Measurements from ENCODE around the gene BCAS1.

BCAS1 gene

GRCh38 chr20:53930651-53931504 lies 139.5 kb downstream of the BCAS1 start:
- Mint-ChIP-seq H3K36me3 (no peaks in the 10 kb centered on the region), H3K4me3 (no peak overlapping the region), H3K27ac (no peak overlapping the region), H3K9me3 (no peaks in the 10 kb centered on the region), H3K4me1 (peaks cover 45% of the 10 kb centered on the region)
- no peak for ATAC-seq
- no peak for DNase-seq (ENCODE audit: low spot score in 2 of 2)

GRCh38 chr20:53929974-53930650 lies 140.3 kb downstream of the BCAS1 start:
- Mint-ChIP-seq H3K36me3 (no peaks in the 10 kb centered on the region), H3K9me3 (no peaks in the 10 kb centered on the region), H3K27ac (no peak overlapping the region), H3K4me3 (no peak overlapping the region), H3K4me1 (peaks cover 38% of the 10 kb centered on the region)
- ATAC-seq (peak; percentile 76), DNase-seq (ENCODE audit: low spot score in 2 of 2) (no peak)

GRCh38 chr20:53929399-53929798 lies 141.0 kb downstream of the BCAS1 start:
- Mint-ChIP-seq H3K4me1 (peaks cover 31% of the 10 kb centered on the region), H3K36me3 (no peaks in the 10 kb centered on the region), H3K4me3 (no peak overlapping the region)

GRCh38 chr20:53927990-53928389 lies 142.4 kb downstream of the BCAS1 start:
- H3K27ac Mint-ChIP-seq, result no peak overlapping the region
- H3K36me3 Mint-ChIP-seq, result no peaks in the 10 kb centered on the region
- no peak for ATAC-seq
- H3K4me1 Mint-ChIP-seq, result peaks cover 28% of the 10 kb centered on the region
- no peak for DNase-seq (ENCODE audit: low spot score in 2 of 2)
- H3K4me3 Mint-ChIP-seq, result no peak overlapping the region
- no peaks in the 10 kb centered on the region for H3K9me3 Mint-ChIP-seq

More at GRCh38 chr20:53929399-53929798, 141.0 kb downstream of the BCAS1 start:
- H3K9me3 Mint-ChIP-seq, result no peaks in the 10 kb centered on the region
- H3K27ac Mint-ChIP-seq, result no peak overlapping the region
- DNase-seq (ENCODE audit: low spot score in 2 of 2) (no peak), ATAC-seq (no peak)

GRCh38 chr20:53926428-53927028 lies 143.9 kb downstream of the BCAS1 start:
- Mint-ChIP-seq H3K9me3 (no peaks in the 10 kb centered on the region), H3K4me3 (no peak overlapping the region), H3K27ac (no peak overlapping the region), H3K36me3 (no peaks in the 10 kb centered on the region), H3K4me1 (peaks cover 28% of the 10 kb centered on the region)
- ATAC-seq (peak; percentile 94), DNase-seq (ENCODE audit: low spot score in 2 of 2) (no peak)

- H3K36me3 Mint-ChIP-seq, result no peaks in the 10 kb centered on the region
- H3K4me1 Mint-ChIP-seq, result peaks cover 23% of the 10 kb centered on the region
- no peak for ATAC-seq
- no peak overlapping the region for H3K27ac Mint-ChIP-seq
- DNase-seq (ENCODE audit: low spot score in 2 of 2), result no peak
- no peak overlapping the region for H3K4me3 Mint-ChIP-seq
- no peaks in the 10 kb centered on the region for H3K9me3 Mint-ChIP-seq
Observed at GRCh38 chr20:53925651-53926401, 144.6 kb downstream of the BCAS1 start.

- DNase-seq (ENCODE audit: low spot score in 2 of 2), result no peak
- ATAC-seq, result no peak
- no peaks in the 10 kb centered on the region for H3K36me3 Mint-ChIP-seq
- no peaks in the 10 kb centered on the region for H3K9me3 Mint-ChIP-seq
- no peak overlapping the region for H3K27ac Mint-ChIP-seq
- peaks cover 14% of the 10 kb centered on the region for H3K4me1 Mint-ChIP-seq
- no peak overlapping the region for H3K4me3 Mint-ChIP-seq
Observed at GRCh38 chr20:53923566-53924369, 146.6 kb downstream of the BCAS1 start.

- no peaks in the 10 kb centered on the region for H3K36me3 Mint-ChIP-seq
- no peaks in the 10 kb centered on the region for H3K9me3 Mint-ChIP-seq
- peaks cover 16% of the 10 kb centered on the region for H3K4me1 Mint-ChIP-seq
- no peak for ATAC-seq
- no peak overlapping the region for H3K27ac Mint-ChIP-seq
- DNase-seq (ENCODE audit: low spot score in 2 of 2), result no peak
- no peak overlapping the region for H3K4me3 Mint-ChIP-seq
Observed at GRCh38 chr20:53922901-53923314, 147.5 kb downstream of the BCAS1 start.

- Mint-ChIP-seq H3K4me1 (peaks cover 20% of the 10 kb centered on the region), H3K4me3 (no peak overlapping the region), H3K36me3 (no peaks in the 10 kb centered on the region), H3K27ac (no peak overlapping the region), H3K9me3 (no peaks in the 10 kb centered on the region)
- DNase-seq (ENCODE audit: low spot score in 2 of 2) (no peak), ATAC-seq (no peak)
Observed at GRCh38 chr20:53921443-53921973, 148.9 kb downstream of the BCAS1 start.

GRCh38 chr20:53920647-53921245 lies 149.6 kb downstream of the BCAS1 start:
- Mint-ChIP-seq H3K9me3 (no peaks in the 10 kb centered on the region), H3K4me3 (no peak overlapping the region), H3K36me3 (peaks cover 4% of the 10 kb centered on the region), H3K27ac (no peak overlapping the region), H3K4me1 (peaks cover 19% of the 10 kb centered on the region)
- ATAC-seq, result no peak
- DNase-seq (ENCODE audit: low spot score in 2 of 2), result no peak

GRCh38 chr20:53919886-53920285 lies 150.5 kb downstream of the BCAS1 start:
- H3K4me1 Mint-ChIP-seq, result peaks cover 27% of the 10 kb centered on the region
- DNase-seq (ENCODE audit: low spot score in 2 of 2) (no peak), ATAC-seq (no peak)
- no peak overlapping the region for H3K27ac Mint-ChIP-seq
- no peaks in the 10 kb centered on the region for H3K9me3 Mint-ChIP-seq
- H3K36me3 Mint-ChIP-seq, result peaks cover 6% of the 10 kb centered on the region
- no peak overlapping the region for H3K4me3 Mint-ChIP-seq

GRCh38 chr20:53918949-53919361 lies 151.4 kb downstream of the BCAS1 start:
- no peak for ATAC-seq
- Mint-ChIP-seq H3K27ac (no peak overlapping the region), H3K9me3 (no peaks in the 10 kb centered on the region), H3K36me3 (peaks cover 9% of the 10 kb centered on the region), H3K4me1 (peaks cover 33% of the 10 kb centered on the region), H3K4me3 (no peak overlapping the region)
- no peak for DNase-seq (ENCODE audit: low spot score in 2 of 2)

GRCh38 chr20:53918020-53918311 lies 152.4 kb downstream of the BCAS1 start:
- H3K4me1 Mint-ChIP-seq, result peaks cover 35% of the 10 kb centered on the region
- H3K9me3 Mint-ChIP-seq, result no peaks in the 10 kb centered on the region
- peak overlapping the region; percentile 17 for H3K27ac Mint-ChIP-seq
- DNase-seq (ENCODE audit: low spot score in 2 of 2) (no peak), ATAC-seq (no peak)
- H3K4me3 Mint-ChIP-seq, result no peak overlapping the region
- H3K36me3 Mint-ChIP-seq, result peaks cover 12% of the 10 kb centered on the region
